HT-29 (cell line): ENCODE results near the gene ZNF8. TPM values are rescaled to one million over a fixed set of nuclear protein-coding genes. Genes with fewer than 3 reads are reported as not detected.
A peak's percentile ranks its signal among the peaks of the same experiment; 100 is the strongest.
"Not testable (repeated sequence)": the region's sequence is repeated elsewhere in the genome, so short reads cannot be mapped to it uniquely, and the experiment has no call there.

Source experiments
- DNase-seq: peaks from one replicate; pipeline ENCODE4 v3.0.0-alpha.2; 2015; ENCODE audit warnings: low spot score
- total RNA-seq: library from RNA; depleted of rRNA; stranded (reverse); fragments of >200 nt; shearing (Covaris generic); gene quantifications from 2 replicates; pipeline ENCODE4 v1.2.3, GENCODE V29; 2014

Gene ZNF8
- total RNA-seq, 1 experiment from 2014 or later = 8.5 TPM

- no peak for DNase-seq
Measured at GRCh38 chr19:58294743-58295374, 16.1 kb downstream of the ZNF8 start.

- DNase-seq = no peak
Measured at GRCh38 chr19:58296104-58296503, 17.3 kb downstream of the ZNF8 start.

- DNase-seq = no peak
Measured at GRCh38 chr19:58300620-58301019, 21.9 kb downstream of the ZNF8 start.

GRCh38 chr19:58304255-58304654 is 25.5 kb downstream of the ZNF8 start:
- DNase-seq = no peak

- DNase-seq = no peak
Measured at GRCh38 chr19:58304748-58305064, 26.0 kb downstream of the ZNF8 start.

GRCh38 chr19:58305065-58305931 is 26.5 kb downstream of the ZNF8 start, which contains the start of gene ERVK3-1:
Gene ERVK3-1, plus strand, starts transcription at chr19:58305377. Its CDS starts 6,792 bp downstream, at chr19:58312169.
- peak; percentile 99 for DNase-seq

- DNase-seq = peak; percentile 41
Measured at GRCh38 chr19:58305932-58306323, 27.2 kb downstream of the ZNF8 start.

GRCh38 chr19:58307736-58308135 is 29.0 kb downstream of the ZNF8 start:
- DNase-seq = no peak

- not testable (repeated sequence) for DNase-seq
Measured at GRCh38 chr19:58310685-58311084, 31.9 kb downstream of the ZNF8 start.

- DNase-seq = no peak
Measured at GRCh38 chr19:58311345-58311865, 32.6 kb downstream of the ZNF8 start.

GRCh38 chr19:58315580-58315979 is 36.8 kb downstream of the ZNF8 start:
- DNase-seq = no peak

- DNase-seq = peak; percentile 77
Measured at GRCh38 chr19:58317476-58318072, 38.8 kb downstream of the ZNF8 start.

- DNase-seq = no peak
Measured at GRCh38 chr19:58318297-58318696, 39.5 kb downstream of the ZNF8 start.

- DNase-seq = no peak
Measured at GRCh38 chr19:58319241-58319640, 40.5 kb downstream of the ZNF8 start.

- DNase-seq = no peak
Measured at GRCh38 chr19:58325311-58326022, 46.7 kb downstream of the ZNF8 start.

GRCh38 chr19:58326501-58326913 is 47.8 kb downstream of the ZNF8 start:
- DNase-seq = no peak

- DNase-seq = peak; percentile 100
Measured at GRCh38 chr19:58326914-58327726, 48.4 kb downstream of the ZNF8 start, which contains the start of gene ZSCAN22. Gene ZSCAN22, plus strand, starts transcription at chr19:58326994. Its CDS starts 7,809 bp downstream, at chr19:58334803.

GRCh38 chr19:58328999-58329398 is 50.2 kb downstream of the ZNF8 start:
- DNase-seq = no peak

GRCh38 chr19:58330458-58330857 is 51.7 kb downstream of the ZNF8 start:
- DNase-seq = peak; percentile 66

GRCh38 chr19:58332697-58333096 is 53.9 kb downstream of the ZNF8 start:
- DNase-seq = no peak
